Stimulated activated CD4-positive, alpha-beta T cell treated with anti-CD3 and anti-CD28 coated beads, Interleukin-1b, Interleukin-23, amount 100 ng/mL, for 4 hours (primary cell): Measurements from ENCODE around the gene DNMBP.

Experiments
- DNase-seq, 2 donors: peaks; one replicate each; pipeline ENCODE4 v3.0.0-alpha.2; 2020; ENCODE audit warnings: low read depth in 2 of 2

Gene DNMBP

GRCh38 chr10:99827936-99828335 is 181.8 kb downstream of the DNMBP start:
- no peak for DNase-seq
